Measurements from ENCODE around the gene CUL4A. TPM values are rescaled to one million over a fixed set of nuclear protein-coding genes. Genes with fewer than 3 reads are reported as not detected.

CUL4A gene
- total and polyA plus RNA-seq, 8 donors: 18.1 to 33.4 (median 28.9) TPM

GRCh38 chr13:113178070-113178895 is 31.1 kb upstream of the CUL4A start:
- no peak for TF ChIP-seq CTCF (IDR thresholded peaks at IDR 0.05)
- Histone ChIP-seq H3K9me3 (no peaks in the 10 kb centered on the region), H3K36me3 (peaks cover 0 to 68% (median 26%) of the 10 kb centered on the region in 3 donors), H3K4me3 (no peak overlapping the region), H3K27me3 (no peaks in the 10 kb centered on the region), H3K27ac (no peak overlapping the region), H3K4me1 (no peaks in the 10 kb centered on the region)
- intact Hi-C loops (cut with DNase I): no loop called here
- WGBS, 2 donors: 91% methylated on average over 25 of the region's 25 CpGs
- DNase-seq (no peak), FAIRE-seq (no peak), ATAC-seq (no peak)

- Histone ChIP-seq H3K4me3 (no peak overlapping the region), H3K27me3 (no peaks in the 10 kb centered on the region), H3K36me3 (peaks cover 0 to 73% (median 26%) of the 10 kb centered on the region in 3 donors), H3K27ac (no peak overlapping the region), H3K9me3 (no peaks in the 10 kb centered on the region), H3K4me1 (no peaks in the 10 kb centered on the region)
- intact Hi-C loops (cut with DNase I): no loop called here
- DNase-seq (no peak), FAIRE-seq (no peak), ATAC-seq (no peak)
- 84 to 88% methylated on average over 3 of the region's 3 CpGs for WGBS, 2 donors
- no peak for TF ChIP-seq CTCF (IDR thresholded peaks at IDR 0.05)
Observed at GRCh38 chr13:113178896-113179167, 30.6 kb upstream of the CUL4A start.

DNA sequence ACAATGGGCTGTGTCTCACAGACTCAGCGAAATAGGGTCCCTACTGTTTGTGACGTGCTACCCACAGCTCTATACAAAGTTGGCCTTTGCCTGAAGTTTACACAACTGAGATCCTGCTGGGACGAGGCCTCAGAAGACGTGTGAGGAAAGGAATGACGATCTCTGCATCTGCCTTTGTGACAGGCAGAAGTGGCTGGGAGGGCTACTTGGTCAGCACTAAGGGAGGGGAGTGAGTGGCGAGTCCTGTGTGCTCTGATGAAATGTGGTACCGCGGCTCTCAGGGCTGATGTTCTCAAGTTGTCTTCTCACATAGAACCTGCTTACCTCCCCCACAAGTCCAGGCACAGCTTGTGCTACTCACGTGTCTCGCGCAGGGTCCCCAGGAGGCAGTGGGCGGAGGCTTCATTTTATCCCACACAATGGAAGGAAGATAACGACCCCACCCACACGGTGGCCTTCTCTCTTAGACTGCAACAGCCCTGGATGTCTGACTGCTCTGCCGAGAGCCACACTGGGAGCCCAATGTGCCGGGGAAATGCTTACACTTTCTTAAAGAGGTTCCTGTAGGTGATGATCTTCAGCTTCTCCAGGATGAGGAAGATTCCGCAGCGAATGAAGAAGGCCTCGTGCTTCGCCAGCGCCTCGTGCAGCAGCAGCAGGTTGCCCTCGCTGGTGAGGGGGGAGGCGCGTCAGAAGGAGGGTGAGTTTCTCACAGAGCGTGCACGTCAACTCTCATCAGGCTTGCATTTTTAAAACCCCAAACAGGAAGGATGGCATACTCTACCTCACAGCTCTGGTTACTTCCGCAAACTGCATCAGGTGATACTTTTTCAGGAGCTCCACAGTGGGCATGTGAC is 29.8 kb upstream of the CUL4A start:
- no peak for FAIRE-seq
- no peak for TF ChIP-seq CTCF (IDR thresholded peaks at IDR 0.05)

DNA sequence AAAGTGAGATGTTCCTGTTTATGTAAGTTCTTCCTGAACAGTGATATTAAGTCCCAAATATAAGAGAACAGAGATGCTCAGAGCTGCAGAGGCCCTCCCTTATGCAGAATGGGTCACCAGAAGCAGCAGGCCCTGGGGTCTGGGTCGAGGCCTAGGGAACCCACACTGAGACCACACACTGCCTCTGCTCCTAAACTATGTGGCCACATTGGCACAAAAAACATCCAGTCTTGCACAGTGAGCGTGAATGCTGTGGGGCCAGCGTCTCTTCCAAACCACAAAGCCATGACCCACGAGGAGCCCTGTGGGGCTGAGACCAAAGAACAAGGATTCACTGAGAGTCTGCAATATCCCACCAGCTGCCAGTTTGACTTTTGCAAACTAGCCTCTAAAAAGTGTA is 27.4 kb upstream of the CUL4A start:
- H3K27me3 ChIP-seq: no peaks in the 10 kb centered on the region
- FAIRE-seq (no peak), DNase-seq (no peak), ATAC-seq (no peak)
- H3K4me3 ChIP-seq: no peak overlapping the region
- 90 to 91% methylated on average over 4 of the region's 4 CpGs for WGBS, 2 donors
- H3K36me3 ChIP-seq: peaks cover 0 to 67% (median 19%) of the 10 kb centered on the region in 3 donors
- H3K9me3 ChIP-seq: no peaks in the 10 kb centered on the region
- intact Hi-C loops (cut with DNase I): no loop called here
- no peaks in the 10 kb centered on the region for H3K4me1 ChIP-seq
- H3K27ac ChIP-seq: no peak overlapping the region
- no peak for TF ChIP-seq CTCF (IDR thresholded peaks at IDR 0.05)

More for the DNA sequence above, 29.8 kb upstream of the CUL4A start:
- H3K27ac ChIP-seq: no peak overlapping the region
- DNase-seq: no peak
- H3K27me3 ChIP-seq: no peaks in the 10 kb centered on the region
- H3K9me3 ChIP-seq: no peaks in the 10 kb centered on the region
- no peak overlapping the region for H3K4me3 ChIP-seq
- no peaks in the 10 kb centered on the region for H3K4me1 ChIP-seq
- ATAC-seq: no peak
- WGBS, 2 donors: 89 to 90% methylated on average over 28 of the region's 28 CpGs
- peaks cover 0 to 81% (median 26%) of the 10 kb centered on the region in 3 donors for H3K36me3 ChIP-seq
- intact Hi-C loops (cut with DNase I): no loop called here

All from pancreas (tissue), 10 donors.